ELF-1 (cell line): ENCODE results near the gene NEIL1.

Source experiments
- DNase-seq: peaks from one replicate; pipeline ENCODE4 v3.0.0-alpha.2; 2016; ENCODE audit warnings: low read depth, low spot score

NEIL1 gene

GRCh38 chr15:75356517-75356916, 9.7 kb downstream of the NEIL1 start:
- DNase-seq: no peak

DNA sequence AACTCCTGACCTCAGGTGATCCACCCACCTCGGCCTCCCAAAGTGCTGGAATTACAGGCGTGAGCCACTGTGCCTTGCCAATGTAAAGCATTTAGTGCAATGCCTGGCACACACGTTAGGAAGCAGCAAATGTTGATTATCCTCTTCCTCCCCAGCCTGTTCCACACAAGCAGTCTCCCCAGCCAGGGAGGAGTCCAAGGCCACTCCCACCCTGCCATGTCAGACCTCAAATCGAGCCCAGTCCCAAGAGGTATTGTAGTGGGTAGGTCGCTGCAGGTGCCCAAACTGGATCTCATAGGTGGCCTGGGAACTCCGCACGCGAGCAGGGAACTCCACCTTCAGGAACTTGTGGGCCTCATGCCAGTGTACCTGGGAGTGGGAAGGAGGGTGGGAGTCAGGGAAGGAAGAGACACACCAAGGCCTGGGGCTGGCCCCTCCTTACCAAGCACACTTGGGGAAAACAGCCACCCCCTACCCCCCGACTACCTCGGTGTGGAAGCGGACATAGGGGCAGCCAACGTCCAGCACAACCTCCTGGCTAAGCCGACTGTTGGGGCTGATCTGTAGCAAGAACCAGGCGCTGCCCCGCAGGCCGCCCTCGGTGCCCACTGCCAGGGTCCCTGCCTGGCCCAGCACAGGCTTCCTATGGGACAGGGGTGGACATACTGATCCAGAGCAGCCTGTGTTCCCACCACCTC, 11.3 kb downstream of the NEIL1 start:
- no peak for DNase-seq

- no peak for DNase-seq
Observed at GRCh38 chr15:75358771-75359536, 12.1 kb downstream of the NEIL1 start.

DNA sequence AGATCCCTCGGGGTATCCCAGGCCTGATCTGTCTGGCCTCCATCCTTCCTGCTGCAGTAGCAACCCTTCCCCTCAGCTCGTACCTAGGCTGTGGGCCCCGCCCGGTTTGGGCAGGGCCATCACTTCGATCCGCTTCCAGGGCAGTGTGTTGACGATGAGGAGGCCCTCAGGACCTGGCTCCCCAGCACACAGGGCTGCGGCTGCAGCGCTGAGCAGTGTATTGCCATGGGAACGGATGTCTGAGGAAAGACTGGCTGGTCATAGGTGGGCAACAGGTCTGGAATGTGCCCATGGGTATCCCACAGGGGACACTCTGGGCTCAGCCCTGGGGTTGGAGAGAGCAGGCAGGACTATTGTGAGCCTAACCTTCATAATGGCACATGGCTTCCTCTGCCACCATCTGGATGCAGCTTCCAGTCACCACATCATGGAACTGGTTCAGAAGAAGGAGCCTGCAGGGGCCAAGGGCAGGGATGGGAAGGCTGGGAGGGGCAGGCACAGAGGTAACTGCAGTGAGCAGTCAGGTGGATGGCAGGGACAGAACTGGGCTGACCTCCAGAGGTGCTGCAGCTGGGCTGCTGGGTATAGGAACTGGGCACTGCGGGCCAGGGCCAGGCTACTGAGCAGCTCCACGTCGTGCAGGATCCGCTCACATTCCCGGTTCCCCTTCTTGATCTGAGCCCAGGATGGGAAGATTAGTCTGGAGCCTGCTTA, 12.9 kb downstream of the NEIL1 start:
- DNase-seq: no peak

DNA sequence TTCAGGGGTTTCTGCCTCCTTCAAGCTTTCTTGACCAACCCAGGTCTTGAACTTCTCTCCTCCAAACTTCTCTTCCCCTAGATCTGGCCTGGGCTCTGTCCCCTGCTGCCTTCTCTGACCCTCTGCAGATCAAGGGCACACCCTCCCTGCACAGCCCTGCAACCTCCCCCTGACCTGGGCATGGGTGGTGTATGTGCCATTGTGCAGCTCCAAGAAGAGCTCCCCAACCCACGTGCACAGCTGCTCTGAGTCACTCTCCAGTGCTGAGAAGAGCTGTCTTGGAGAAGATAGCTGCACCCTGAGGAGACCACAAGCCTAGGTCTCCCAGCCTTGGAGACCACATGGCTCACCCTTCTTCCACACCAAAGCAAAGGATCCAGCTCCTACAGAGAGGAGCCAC, 13.6 kb downstream of the NEIL1 start:
- no peak for DNase-seq

- no peak for DNase-seq
Observed at GRCh38 chr15:75360856-75361255, 14.0 kb downstream of the NEIL1 start.

GRCh38 chr15:75361361-75361988, 14.6 kb downstream of the NEIL1 start:
- no peak for DNase-seq

- no peak for DNase-seq
Observed at GRCh38 chr15:75361989-75362641, 15.3 kb downstream of the NEIL1 start.

GRCh38 chr15:75362642-75363249, 15.9 kb downstream of the NEIL1 start:
- no peak for DNase-seq

- no peak for DNase-seq
Observed at GRCh38 chr15:75363786-75364185, 16.9 kb downstream of the NEIL1 start.

GRCh38 chr15:75364881-75365280, 18.0 kb downstream of the NEIL1 start:
- DNase-seq: no peak

GRCh38 chr15:75366163-75366562, 19.3 kb downstream of the NEIL1 start:
- DNase-seq: no peak

- DNase-seq: no peak
Observed at GRCh38 chr15:75367006-75367405, 20.2 kb downstream of the NEIL1 start.

- DNase-seq: no peak
Observed at GRCh38 chr15:75367406-75367912, 20.6 kb downstream of the NEIL1 start.

DNA sequence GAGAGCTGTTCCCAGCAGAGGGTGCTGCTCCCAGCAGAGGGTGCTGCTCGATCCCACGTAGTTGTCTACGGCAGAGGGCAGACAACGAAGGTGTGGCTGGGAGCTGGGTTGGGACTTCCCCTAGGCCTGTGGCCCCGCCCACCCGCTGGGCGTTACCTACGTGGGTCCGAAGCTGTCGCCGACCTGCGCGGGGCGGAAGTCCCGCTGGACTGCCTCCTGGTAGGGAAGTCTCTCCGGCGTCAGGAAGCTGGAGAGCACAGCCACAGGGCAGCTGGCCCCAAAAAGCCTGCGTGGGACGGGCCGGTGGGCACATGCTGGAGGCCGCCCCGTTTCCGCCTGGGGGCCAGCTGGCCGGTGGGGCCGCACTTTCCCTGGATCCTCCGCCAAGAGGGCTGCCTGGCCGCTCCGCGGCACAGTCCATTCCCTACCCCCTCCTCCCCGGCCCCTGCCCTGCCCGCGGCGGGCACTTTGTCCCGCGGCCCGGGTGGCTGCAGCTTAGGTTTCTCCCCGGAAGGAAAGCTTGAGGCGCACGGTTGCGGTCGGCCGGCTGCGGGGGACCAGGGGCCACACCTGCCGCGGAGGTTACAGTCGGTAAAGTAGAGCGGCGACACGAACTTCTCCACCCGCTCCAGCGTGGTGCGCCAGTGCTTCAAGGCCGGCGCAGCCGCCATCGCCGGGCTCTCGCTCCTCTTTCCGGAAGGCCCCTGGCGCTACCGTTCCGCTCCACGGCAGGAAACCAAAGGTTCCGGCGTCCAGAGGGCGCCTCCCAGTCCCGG, 21.3 kb downstream of the NEIL1 start, which contains the start of gene MAN2C1:
Gene MAN2C1, minus strand, starts transcription at position 695 of the 776 bp plus-strand sequence. Its CDS starts 24 bp downstream, at position 671.
- peak; percentile 98 for DNase-seq

DNA sequence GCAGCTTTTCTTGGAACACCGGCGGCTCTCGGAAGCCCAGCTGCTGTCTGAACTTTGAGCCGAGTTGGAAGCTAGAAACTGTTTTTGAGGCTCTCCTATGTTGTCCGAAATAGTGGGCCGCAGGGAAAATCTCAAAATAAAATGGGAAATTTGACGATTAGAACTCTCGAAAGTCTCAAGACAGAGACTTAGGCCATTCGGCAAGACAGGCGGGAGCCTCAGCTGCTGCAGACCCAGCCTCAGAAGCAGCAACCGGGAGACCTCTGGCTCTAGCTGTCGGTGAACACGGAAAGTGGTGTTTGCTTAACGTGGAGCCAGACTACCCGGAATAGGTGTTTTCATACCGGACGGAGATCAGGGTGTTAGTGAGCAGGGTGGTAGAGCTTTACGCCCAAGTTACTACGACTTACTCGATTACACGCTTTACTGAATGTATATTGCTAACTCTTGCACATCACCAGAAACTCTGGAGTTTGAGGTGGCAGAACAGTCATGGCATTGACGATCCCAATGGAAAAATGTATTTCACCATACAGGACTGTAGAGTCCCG, 21.9 kb downstream of the NEIL1 start:
- no peak for DNase-seq

GRCh38 chr15:75369897-75370581, 23.2 kb downstream of the NEIL1 start:
- DNase-seq: no peak

GRCh38 chr15:75371486-75371885, 24.6 kb downstream of the NEIL1 start:
- DNase-seq: no peak
